ENCODE data around the gene LHPP.

GRCh38 chr10:124629842-124630241 lies 168.2 kb downstream of the LHPP start:
- TF ChIP-seq EZH2phosphoT487 (IDR thresholded peaks at IDR 0.05; ENCODE audit: borderline replicate concordance, low read length), result no peak
- TF ChIP-seq EZH2 (IDR thresholded peaks at IDR 0.05; ENCODE audit: low read length, unreplicated experiment), result no peak
- no peak for TF ChIP-seq CTCF (conservative IDR thresholded peaks at IDR 0.05; ENCODE audit: low read depth, low read length)
